IPS DF 4.7 (cell line): ENCODE data around the gene PTOV1.

Experiments used
- DNase-seq: peaks from one replicate; pipeline ENCODE4 v3.0.0-alpha.2; 2013; ENCODE audit warnings: low spot score; ENCODE audit errors: extremely low read depth

PTOV1 gene

GRCh38 chr19:49873834-49874233, 22.9 kb downstream of the PTOV1 start:
- no peak for DNase-seq

- no peak for DNase-seq
Measured at GRCh38 chr19:49874503-49875157, 23.7 kb downstream of the PTOV1 start.

GRCh38 chr19:49875177-49875576, 24.2 kb downstream of the PTOV1 start:
- DNase-seq = no peak

GRCh38 chr19:49875857-49876421, 25.0 kb downstream of the PTOV1 start:
- no peak for DNase-seq

GRCh38 chr19:49876422-49877019, 25.6 kb downstream of the PTOV1 start:
- no peak for DNase-seq

GRCh38 chr19:49877020-49877878, 26.3 kb downstream of the PTOV1 start, which contains the start of the genes AKT1S1 and TBC1D17:
AKT1S1 (minus strand) TSS chr19:49877355; CDS start chr19:49873295, 4,060 bp downstream.
TBC1D17 (plus strand) TSS chr19:49877702; CDS start chr19:49877724, 22 bp downstream.
- DNase-seq = peak; percentile 100

GRCh38 chr19:49877879-49878743, 27.2 kb downstream of the PTOV1 start:
- DNase-seq = no peak

- no peak for DNase-seq
Measured at GRCh38 chr19:49878744-49879070, 27.7 kb downstream of the PTOV1 start.

GRCh38 chr19:49879243-49879963, 28.4 kb downstream of the PTOV1 start:
- no peak for DNase-seq

- no peak for DNase-seq
Measured at GRCh38 chr19:49880162-49880869, 29.4 kb downstream of the PTOV1 start.

GRCh38 chr19:49881186-49881585, 30.2 kb downstream of the PTOV1 start:
- DNase-seq = no peak

- no peak for DNase-seq
Measured at GRCh38 chr19:49881672-49882394, 30.9 kb downstream of the PTOV1 start.

GRCh38 chr19:49882643-49883042, 31.7 kb downstream of the PTOV1 start:
- no peak for DNase-seq

- no peak for DNase-seq
Measured at GRCh38 chr19:49883094-49883493, 32.1 kb downstream of the PTOV1 start.

- DNase-seq = no peak
Measured at GRCh38 chr19:49884109-49884508, 33.1 kb downstream of the PTOV1 start.

GRCh38 chr19:49884760-49885159, 33.8 kb downstream of the PTOV1 start:
- DNase-seq = no peak

GRCh38 chr19:49887037-49887664, 36.2 kb downstream of the PTOV1 start:
- DNase-seq = no peak

- no peak for DNase-seq
Measured at GRCh38 chr19:49887665-49888509, 36.9 kb downstream of the PTOV1 start.
